ENCODE measurements around the gene RAX2.

DNA sequence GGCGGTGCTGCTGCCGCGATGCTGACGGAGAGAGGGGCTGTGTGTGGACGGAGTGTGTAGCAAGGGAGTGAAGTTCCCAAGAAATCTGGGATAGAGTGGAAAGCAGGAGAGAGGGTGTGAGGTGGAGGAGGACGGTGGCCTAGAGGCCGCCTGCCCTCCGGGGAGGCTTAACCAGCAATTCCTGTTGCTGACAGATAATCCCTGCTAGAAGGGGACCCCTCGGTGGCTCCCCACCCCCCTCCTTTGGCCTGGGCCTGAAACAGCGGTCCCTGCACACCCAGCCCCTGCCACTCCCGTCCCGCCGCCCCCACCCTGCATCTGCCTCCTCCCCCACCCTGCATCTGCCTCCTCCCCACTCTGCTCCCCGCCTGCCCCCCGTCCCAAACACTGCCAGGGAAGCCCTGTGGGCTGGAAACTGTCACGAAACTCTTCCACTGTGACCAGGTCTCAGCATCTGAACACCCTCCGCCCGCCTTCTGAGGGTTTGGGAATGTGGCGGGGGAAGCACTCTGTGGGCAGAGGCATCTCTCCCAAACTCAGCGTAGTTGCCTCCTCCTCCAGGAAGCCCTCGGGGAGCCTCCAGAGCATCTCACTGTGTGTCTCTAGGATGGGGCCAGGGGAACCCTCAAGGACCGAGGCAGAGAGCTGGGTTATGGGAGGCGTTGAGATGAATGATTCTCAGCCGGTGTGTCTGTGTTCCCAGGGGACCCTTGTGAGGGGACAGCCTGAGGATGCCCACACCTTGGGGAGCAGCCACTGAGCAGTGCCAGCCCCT is 31.3 kb upstream of the RAX2 start:
- TF ChIP-seq PBX3 (IDR thresholded peaks at IDR 0.05; ENCODE audit: insufficient replicate concordance, low read depth, low read length) (no peak), POU2F2 (IDR thresholded peaks at IDR 0.05; ENCODE audit: borderline replicate concordance, low read depth, low read length) (no peak), SMC3 (IDR thresholded peaks at IDR 0.05; ENCODE audit: borderline replicate concordance, low read length) (no peak), POLR2AphosphoS5 (IDR thresholded peaks at IDR 0.05; ENCODE audit: low read length) (no peak), CTCF (IDR thresholded peaks at IDR 0.05 in 2 of 3, conservative IDR thresholded peaks at IDR 0.05 in 1 of 3; ENCODE audit: control insufficient read depth in 2 of 3, extremely low read depth in 1 of 3, insufficient read depth in 1 of 3, low read depth in 3 of 3, low read length in 3 of 3) (no peak), NR2C1 (IDR thresholded peaks at IDR 0.05) (no peak), KDM1A (IDR thresholded peaks at IDR 0.05; ENCODE audit: borderline replicate concordance) (no peak), POLR2A (IDR thresholded peaks at IDR 0.05; ENCODE audit: low read depth, low read length) (no peak), PRDM15 (CRISPR knock-in tag; IDR thresholded peaks at IDR 0.05) (no peak), NFIC (IDR thresholded peaks at IDR 0.05; ENCODE audit: low read depth, low read length) (no peak)
- TF ChIP-seq, protein P1, sequence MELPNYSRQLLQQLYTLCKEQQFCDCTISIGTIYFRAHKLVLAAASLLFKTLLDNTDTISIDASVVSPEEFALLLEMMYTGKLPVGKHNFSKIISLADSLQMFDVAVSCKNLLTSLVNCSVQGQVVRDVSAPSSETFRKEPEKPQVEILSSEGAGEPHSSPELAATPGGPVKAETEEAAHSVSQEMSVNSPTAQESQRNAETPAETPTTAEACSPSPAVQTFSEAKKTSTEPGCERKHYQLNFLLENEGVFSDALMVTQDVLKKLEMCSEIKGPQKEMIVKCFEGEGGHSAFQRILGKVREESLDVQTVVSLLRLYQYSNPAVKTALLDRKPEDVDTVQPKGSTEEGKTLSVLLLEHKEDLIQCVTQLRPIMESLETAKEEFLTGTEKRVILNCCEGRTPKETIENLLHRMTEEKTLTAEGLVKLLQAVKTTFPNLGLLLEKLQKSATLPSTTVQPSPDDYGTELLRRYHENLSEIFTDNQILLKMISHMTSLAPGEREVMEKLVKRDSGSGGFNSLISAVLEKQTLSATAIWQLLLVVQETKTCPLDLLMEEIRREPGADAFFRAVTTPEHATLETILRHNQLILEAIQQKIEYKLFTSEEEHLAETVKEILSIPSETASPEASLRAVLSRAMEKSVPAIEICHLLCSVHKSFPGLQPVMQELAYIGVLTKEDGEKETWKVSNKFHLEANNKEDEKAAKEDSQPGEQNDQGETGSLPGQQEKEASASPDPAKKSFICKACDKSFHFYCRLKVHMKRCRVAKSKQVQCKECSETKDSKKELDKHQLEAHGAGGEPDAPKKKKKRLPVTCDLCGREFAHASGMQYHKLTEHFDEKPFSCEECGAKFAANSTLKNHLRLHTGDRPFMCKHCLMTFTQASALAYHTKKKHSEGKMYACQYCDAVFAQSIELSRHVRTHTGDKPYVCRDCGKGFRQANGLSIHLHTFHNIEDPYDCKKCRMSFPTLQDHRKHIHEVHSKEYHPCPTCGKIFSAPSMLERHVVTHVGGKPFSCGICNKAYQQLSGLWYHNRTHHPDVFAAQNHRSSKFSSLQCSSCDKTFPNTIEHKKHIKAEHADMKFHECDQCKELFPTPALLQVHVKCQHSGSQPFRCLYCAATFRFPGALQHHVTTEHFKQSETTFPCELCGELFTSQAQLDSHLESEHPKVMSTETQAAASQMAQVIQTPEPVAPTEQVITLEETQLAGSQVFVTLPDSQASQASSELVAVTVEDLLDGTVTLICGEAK (IDR thresholded peaks at IDR 0.05; ENCODE audit: borderline replicate concordance), result no peak
